ENCODE results near the gene TPPP2.

Gene TPPP2

GRCh38 chr14:21059842-21060613 lies 30.0 kb downstream of the TPPP2 start:
- no peak for DNase-seq

GRCh38 chr14:21060614-21061346 lies 30.8 kb downstream of the TPPP2 start:
- no peak for DNase-seq

GRCh38 chr14:21061347-21061668 lies 31.3 kb downstream of the TPPP2 start:
- no peak for DNase-seq

- no peak for DNase-seq
Measured at GRCh38 chr14:21063479-21063878, 33.5 kb downstream of the TPPP2 start.

GRCh38 chr14:21066882-21067502 lies 37.0 kb downstream of the TPPP2 start:
- DNase-seq = no peak

DNA sequence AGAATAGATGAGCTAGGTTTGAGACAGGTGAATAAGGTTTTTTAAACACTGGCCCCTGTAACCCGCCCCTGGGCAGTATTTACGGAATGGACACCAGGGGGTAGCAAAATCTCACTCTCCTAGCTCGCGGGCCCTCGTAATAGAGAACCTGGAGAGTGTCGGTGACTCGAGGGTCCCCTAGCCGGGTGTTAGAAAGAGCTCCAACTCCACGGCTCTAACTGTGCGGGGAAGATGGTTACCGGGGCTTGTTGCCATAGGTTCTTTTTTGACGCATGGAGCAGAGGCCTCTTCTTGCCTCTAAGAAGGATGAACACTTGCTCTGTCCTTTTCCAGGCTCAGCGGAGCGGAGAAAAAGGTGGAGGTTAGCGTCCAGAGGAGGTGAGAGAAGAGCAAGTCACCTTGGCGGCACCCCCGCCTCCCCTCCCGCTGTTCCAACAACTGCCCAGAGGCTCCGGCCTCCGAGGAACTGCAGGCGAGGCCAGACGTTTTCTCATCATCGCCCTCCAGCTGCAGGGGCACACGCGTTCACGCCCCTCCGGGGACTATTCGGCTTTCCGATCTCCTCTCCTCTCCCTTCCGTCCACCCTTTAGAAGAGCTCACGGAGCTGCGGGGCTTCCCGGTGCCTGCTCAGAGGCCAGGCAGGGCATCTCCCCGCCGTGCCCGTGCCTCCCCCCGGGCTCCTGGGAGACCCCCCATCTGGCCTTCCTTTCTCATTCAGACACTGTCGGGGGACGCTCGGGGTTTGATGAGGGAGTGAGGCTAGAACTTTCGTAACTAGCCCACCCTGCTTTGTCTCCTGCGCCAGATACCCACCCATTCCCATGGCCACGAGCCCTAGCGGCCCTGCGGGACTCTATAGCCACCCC lies 38.7 kb downstream of the TPPP2 start:
- peak; percentile 31 for DNase-seq

GRCh38 chr14:21069388-21070082 lies 39.5 kb downstream of the TPPP2 start:
- DNase-seq = no peak

GRCh38 chr14:21070083-21070609 lies 40.1 kb downstream of the TPPP2 start, which contains the start of gene ARHGEF40:
Gene ARHGEF40, plus strand, starts transcription at chr14:21070304. Its CDS starts 93 bp downstream, at chr14:21070397.
- DNase-seq = no peak

DNA sequence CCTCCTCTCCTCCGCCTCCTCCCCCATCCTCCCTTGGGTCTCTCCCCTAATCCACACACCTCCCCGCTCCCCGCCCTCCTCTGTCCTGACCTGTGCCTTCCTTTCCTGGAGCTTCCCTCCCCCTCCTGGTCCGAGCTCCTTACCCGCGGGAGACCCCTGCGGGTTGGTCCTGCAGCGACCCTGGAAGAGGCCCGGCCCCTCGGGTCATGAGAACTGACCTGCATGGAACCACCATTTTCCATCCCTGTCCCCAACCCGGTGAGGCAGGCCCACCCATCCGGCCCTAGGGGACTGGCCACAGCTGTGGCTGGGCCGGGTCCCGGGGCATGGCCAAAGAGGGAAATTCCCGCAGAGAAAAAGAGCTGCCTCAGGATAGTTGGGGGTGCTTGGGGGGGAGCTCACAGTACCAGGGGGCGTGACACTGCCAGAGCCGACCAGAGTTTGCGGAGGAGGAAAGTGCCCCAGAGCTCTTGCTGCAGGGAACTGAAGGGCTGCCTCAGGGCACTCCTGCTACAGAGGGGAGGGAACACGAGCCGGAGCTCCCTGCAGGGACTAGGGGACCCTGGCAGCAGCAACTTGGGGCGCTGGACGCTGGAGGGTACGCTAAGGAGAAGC lies 40.7 kb downstream of the TPPP2 start:
- no peak for DNase-seq

- peak; percentile 84 for DNase-seq
Measured at GRCh38 chr14:21071225-21072030, 41.4 kb downstream of the TPPP2 start.

DNA sequence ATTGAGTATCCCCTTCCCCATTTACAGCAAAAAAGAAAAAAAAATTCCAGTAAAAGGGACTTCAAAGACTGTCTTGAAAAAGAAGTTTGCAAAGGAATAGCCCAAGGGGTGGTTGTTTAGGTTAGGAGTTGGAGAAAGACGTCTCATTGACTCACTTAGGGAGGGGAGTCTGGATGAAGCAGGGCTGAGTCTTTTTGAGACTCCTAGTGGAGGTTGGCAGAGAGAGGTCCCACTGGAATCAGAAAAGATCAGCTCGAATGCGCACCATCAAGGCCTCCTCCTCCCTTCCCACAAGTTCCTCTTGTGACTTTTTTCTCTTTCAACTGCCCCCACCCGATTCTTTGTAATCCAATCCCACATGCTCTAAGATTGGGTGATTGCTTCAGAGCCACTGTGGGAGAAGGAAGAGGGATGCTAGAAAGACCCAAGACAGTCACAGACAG lies 42.0 kb downstream of the TPPP2 start:
- no peak for DNase-seq

DNA sequence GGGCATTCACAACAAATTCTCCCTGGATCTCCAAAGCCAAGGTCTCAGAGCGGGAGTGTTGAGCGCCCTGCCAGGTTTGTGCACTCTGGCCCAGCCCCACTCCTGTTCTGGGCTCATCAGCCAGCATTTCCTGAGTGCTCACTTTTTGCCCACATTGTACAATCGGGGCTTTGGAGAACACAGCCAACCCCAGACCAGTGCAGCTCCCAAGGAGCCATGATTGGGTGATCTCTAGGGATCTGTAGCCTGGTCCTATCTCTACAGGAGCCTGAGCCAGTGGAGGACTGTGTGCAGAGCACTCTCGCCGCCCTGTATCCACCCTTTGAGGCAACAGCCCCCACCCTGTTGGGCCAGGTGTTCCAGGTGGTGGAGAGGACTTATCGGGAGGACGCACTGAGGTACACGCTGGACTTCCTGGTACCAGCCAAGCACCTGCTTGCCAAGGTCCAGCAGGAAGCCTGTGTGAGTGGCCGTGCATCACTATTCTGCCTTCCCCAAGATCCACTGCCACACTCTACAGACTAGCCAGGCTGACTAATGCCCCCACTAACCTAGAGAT lies 42.8 kb downstream of the TPPP2 start:
- peak; percentile 29 for DNase-seq

DNA sequence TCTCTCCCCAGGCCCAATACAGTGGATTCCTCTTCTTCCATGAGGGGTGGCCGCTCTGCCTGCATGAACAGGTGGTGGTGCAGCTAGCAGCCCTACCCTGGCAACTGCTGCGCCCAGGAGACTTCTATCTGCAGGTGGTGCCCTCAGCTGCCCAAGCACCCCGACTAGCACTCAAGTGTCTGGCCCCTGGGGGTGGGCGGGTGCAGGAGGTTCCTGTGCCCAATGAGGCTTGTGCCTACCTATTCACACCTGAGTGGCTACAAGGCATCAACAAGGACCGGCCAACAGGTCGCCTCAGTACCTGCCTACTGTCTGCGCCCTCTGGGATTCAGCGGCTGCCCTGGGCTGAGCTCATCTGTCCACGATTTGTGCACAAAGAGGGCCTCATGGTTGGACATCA lies 43.9 kb downstream of the TPPP2 start:
- no peak for DNase-seq

DNA sequence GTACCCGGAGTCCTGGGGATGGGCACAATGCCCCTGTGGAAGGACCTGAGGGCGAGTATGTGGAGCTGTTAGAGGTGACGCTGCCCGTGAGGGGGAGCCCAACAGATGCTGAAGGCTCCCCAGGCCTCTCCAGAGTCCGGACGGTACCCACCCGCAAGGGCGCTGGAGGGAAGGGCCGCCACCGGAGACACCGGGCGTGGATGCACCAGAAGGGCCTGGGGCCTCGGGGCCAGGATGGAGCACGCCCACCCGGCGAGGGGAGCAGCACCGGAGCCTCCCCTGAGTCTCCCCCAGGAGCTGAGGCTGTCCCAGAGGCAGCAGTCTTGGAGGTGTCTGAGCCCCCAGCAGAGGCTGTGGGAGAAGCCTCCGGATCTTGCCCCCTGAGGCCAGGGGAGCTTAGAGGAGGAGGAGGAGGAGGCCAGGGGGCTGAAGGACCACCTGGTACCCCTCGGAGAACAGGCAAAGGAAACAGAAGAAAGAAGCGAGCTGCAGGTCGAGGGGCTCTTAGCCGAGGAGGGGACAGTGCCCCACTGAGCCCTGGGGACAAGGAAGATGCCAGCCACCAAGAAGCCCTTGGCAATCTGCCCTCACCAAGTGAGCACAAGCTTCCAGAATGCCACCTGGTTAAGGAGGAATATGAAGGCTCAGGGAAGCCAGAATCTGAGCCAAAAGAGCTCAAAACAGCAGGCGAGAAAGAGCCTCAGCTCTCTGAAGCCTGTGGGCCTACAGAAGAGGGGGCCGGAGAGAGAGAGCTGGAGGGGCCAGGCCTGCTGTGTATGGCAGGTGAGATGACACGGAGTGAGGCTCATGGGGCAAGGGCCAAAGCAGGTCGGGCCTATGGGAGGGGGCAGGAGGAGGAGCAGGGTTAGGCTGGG lies 44.6 kb downstream of the TPPP2 start:
- no peak for DNase-seq

GRCh38 chr14:21075719-21076437 lies 45.9 kb downstream of the TPPP2 start:
- no peak for DNase-seq

DNA sequence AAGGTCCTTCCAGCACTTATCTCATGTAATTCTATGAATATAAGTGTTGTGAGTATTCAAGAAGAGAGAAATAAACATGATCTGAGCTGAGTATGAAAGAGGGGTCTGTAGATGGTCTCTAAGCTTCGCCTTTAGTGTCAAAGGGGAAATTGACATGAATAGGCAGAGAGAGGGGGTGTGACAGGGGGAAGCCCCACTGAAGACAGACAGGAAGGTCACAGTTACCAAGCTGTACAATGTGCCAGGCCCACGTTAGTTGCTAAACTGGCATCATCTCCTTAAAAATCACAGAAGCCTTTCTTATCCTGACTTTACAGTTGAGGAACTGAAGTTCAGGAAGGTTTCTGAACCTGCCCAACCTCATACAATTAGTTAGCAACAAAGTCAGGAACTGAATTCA lies 47.7 kb downstream of the TPPP2 start:
- no peak for DNase-seq

DNA sequence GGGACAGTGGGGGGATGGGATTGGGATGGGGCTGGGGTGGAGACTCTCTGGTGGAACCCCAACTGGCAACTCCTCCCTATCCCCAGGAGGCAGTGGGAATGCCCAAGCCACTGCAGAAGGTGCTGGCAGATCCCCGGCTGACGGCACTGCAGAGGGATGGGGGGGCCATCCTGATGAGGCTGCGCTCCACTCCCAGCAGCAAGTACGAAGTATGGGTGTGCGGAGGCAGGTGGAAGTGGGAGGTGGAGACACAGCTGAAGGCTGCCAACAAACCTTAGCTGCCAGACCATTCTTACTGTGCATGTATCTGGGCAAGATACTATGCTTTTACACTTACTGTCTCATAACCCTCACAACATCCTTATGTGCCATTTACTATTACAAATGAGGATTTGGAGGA lies 48.3 kb downstream of the TPPP2 start:
- no peak for DNase-seq

GRCh38 chr14:21078726-21079125 lies 48.7 kb downstream of the TPPP2 start:
- DNase-seq = no peak

Data from NCI-H2029 (cell line).